Measurements from ENCODE around the gene OR51L1. TPM values are rescaled to one million over a fixed set of nuclear protein-coding genes. Genes with fewer than 3 reads are reported as not detected.

The OR51L1 gene
- total and polyA plus RNA-seq, 2 of the 4 experiments (the other 2 are of a cell fraction) = not detected

DNA sequence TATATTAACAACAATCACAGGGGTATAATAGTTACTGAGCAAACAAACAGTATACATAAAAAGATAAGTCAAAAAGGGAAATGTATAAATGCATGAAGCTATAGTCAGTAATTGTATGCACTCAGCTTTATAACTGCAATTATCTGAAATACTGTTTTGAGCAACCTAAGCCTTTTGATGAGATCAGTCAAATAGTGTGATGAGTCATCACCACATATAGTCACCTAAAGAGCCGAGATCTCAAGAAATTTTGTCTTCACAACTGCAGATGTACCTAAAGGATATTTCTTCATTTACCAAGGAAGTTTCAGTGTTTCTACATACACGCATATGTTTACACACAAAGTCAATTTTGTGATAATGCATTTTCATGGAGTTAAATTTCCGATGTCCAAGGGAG is 33.8 kb upstream of the OR51L1 start:
- Histone ChIP-seq H3K4me3 (ENCODE audit: insufficient read depth, low read depth, low read length) (no peak overlapping the region), H3K27me3 (ENCODE audit: control insufficient read depth, insufficient read depth, low read length) (no peaks in the 10 kb centered on the region; the same call in 1 of the 2 replicates), H2BK15ac (ENCODE audit: low read depth, low read length) (no peak overlapping the region), H2AK5ac (ENCODE audit: low read depth, low read length) (no peak overlapping the region), H2AK9ac (replicated peaks; ENCODE audit: low read depth, low read length, poor library complexity) (no peak overlapping the region), H2AFZ (replicated peaks; ENCODE audit: low read length, poor library complexity) (no peak overlapping the region), H3K4me1 (ENCODE audit: control insufficient read depth, insufficient read depth, low read length) (no peaks in the 10 kb centered on the region), H2BK5ac (ENCODE audit: low read depth, low read length, poor library complexity, severe bottlenecking) (no peak overlapping the region), H3K36me3 (ENCODE audit: control insufficient read depth, insufficient read depth, low read length) (no peaks in the 10 kb centered on the region), H2BK20ac (ENCODE audit: low read depth, low read length) (no peak overlapping the region), H4K91ac (ENCODE audit: insufficient read depth, low read depth, low read length) (no peak overlapping the region), H3K9ac (ENCODE audit: low read depth, low read length) (no peak overlapping the region), H3K14ac (replicated peaks; ENCODE audit: low read depth, low read length) (no peak overlapping the region), H3K9me1 (ENCODE audit: insufficient read depth, low read length) (no peaks in the 10 kb centered on the region), H3K4ac (ENCODE audit: low read depth, low read length) (no peak overlapping the region), H4K20me1 (ENCODE audit: insufficient read depth, low read length) (no peaks in the 10 kb centered on the region), H2BK120ac (ENCODE audit: low read depth, low read length) (no peak overlapping the region), H3K23ac (ENCODE audit: low read depth, low read length) (no peak overlapping the region), H3K4me2 (ENCODE audit: low read depth, low read length) (no peak overlapping the region), H3K18ac (ENCODE audit: low read depth, low read length) (no peak overlapping the region), H4K8ac (ENCODE audit: low read depth in 2 of 2, low read length in 2 of 2) (no peak overlapping the region), H4K5ac (ENCODE audit: low read depth, low read length) (no peak overlapping the region), H3K56ac (ENCODE audit: extremely low read depth, insufficient read depth, low read length) (no peak overlapping the region), H3K9me3 (ENCODE audit: control insufficient read depth, insufficient read depth, low read length) (no peaks in the 10 kb centered on the region), H3K79me1 (ENCODE audit: low read depth in 1 of 2, low read length in 2 of 2) (no peaks in the 10 kb centered on the region), H3K27ac (ENCODE audit: insufficient read depth, low read length) (no peak overlapping the region)
- ChIA-PET CTCF (no interaction called here), POLR2A (ENCODE audit: unreplicated experiment) (no interaction called here)
- 0 out of 2 replicates have a peak, but pooled peaks have one; percentile 17 for TF ChIP-seq FOS (IDR thresholded peaks at IDR 0.05; ENCODE audit: low read depth, low read length)
- TF ChIP-seq NFE2L2 (IDR thresholded peaks at IDR 0.05; ENCODE audit: low read depth, low read length) = no peak
- WGBS, 2 experiments (ENCODE audit: extremely low coverage in 2 of 2, insufficient read length in 1 of 2) = no CpG with 5 or more reads among the region's 3 CpGs
- no peak for ATAC-seq (ENCODE audit: low read depth)
- BruUV-seq (replicated peaks) = no TSS peak
- in situ Hi-C loops (cut with MboI; ENCODE audit: low sequenced_read_pairs) (no loop called here), dilution Hi-C loops (cut with HindIII; ENCODE audit: low sequenced_read_pairs, unreplicated experiment) (no loop called here), intact Hi-C loops (cut with micrococcal nuclease) (no loop called here)
- DNase-seq = no peak
